GM21619 (cell line): Measurements from ENCODE around the gene HES3.

Source experiments
- ATAC-seq: cut with Tn5 transposase; IDR thresholded peaks from one replicate; pipeline ENCODE4 v1.9.1; 2021; ENCODE audit not compliant: unreplicated experiment

The HES3 gene

GRCh38 chr1:6243993-6244392 lies at the start of gene HES3:
Gene HES3 (plus strand): TSS chr1:6244179. CDS start chr1:6244366, 187 bp downstream.
- no peak for ATAC-seq

- ATAC-seq, result no peak
Measured at GRCh38 chr1:6197746-6198427, 46.1 kb upstream of the HES3 start.

GRCh38 chr1:6198646-6199297 lies 45.2 kb upstream of the HES3 start:
- peak; percentile 10 for ATAC-seq

- ATAC-seq, result peak; percentile 93
Measured at GRCh38 chr1:6199298-6200187, 44.4 kb upstream of the HES3 start, which contains the start of gene RPL22. Gene RPL22 (minus strand): TSS chr1:6199595. CDS start chr1:6199573, 22 bp downstream.

- ATAC-seq, result no peak
Measured at GRCh38 chr1:6200188-6200809, 43.7 kb upstream of the HES3 start.

- ATAC-seq, result no peak
Measured at GRCh38 chr1:6202256-6202655, 41.7 kb upstream of the HES3 start.

- peak; percentile 57 for ATAC-seq
Measured at GRCh38 chr1:6205849-6206519, 38.0 kb upstream of the HES3 start, which contains the start of gene RNF207. Gene RNF207 (plus strand): TSS chr1:6206119. CDS start chr1:6206536, 417 bp downstream.

- ATAC-seq, result no peak
Measured at GRCh38 chr1:6206520-6206855, 37.5 kb upstream of the HES3 start.

GRCh38 chr1:6207075-6207885 lies 36.7 kb upstream of the HES3 start:
- ATAC-seq, result no peak

- ATAC-seq, result no peak
Measured at GRCh38 chr1:6207921-6208320, 36.1 kb upstream of the HES3 start.

GRCh38 chr1:6208723-6209660 lies 35.0 kb upstream of the HES3 start:
- ATAC-seq, result peak; percentile 27

- no peak for ATAC-seq
Measured at GRCh38 chr1:6209661-6210580, 34.1 kb upstream of the HES3 start.

- no peak for ATAC-seq
Measured at GRCh38 chr1:6210591-6211355, 33.2 kb upstream of the HES3 start.

- ATAC-seq, result no peak
Measured at GRCh38 chr1:6211731-6212130, 32.2 kb upstream of the HES3 start.

GRCh38 chr1:6212193-6212959 lies 31.6 kb upstream of the HES3 start:
- ATAC-seq, result no peak
